ENCODE results near the gene RTTN.

GRCh38 chr18:70028734-70029133 lies 176.8 kb downstream of the RTTN start:
- TF ChIP-seq, protein P1, sequence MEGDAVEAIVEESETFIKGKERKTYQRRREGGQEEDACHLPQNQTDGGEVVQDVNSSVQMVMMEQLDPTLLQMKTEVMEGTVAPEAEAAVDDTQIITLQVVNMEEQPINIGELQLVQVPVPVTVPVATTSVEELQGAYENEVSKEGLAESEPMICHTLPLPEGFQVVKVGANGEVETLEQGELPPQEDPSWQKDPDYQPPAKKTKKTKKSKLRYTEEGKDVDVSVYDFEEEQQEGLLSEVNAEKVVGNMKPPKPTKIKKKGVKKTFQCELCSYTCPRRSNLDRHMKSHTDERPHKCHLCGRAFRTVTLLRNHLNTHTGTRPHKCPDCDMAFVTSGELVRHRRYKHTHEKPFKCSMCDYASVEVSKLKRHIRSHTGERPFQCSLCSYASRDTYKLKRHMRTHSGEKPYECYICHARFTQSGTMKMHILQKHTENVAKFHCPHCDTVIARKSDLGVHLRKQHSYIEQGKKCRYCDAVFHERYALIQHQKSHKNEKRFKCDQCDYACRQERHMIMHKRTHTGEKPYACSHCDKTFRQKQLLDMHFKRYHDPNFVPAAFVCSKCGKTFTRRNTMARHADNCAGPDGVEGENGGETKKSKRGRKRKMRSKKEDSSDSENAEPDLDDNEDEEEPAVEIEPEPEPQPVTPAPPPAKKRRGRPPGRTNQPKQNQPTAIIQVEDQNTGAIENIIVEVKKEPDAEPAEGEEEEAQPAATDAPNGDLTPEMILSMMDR (IDR thresholded peaks at IDR 0.05) = no peak
- no peak for TF ChIP-seq POLR2A (IDR thresholded peaks at IDR 0.05)

Measured in uterus (tissue), 2 donors.